ENCODE results near the gene IGSF9B.
"Not testable (repeated sequence)": the region's sequence is repeated elsewhere in the genome, so short reads cannot be mapped to it uniquely, and the experiment has no call there.

IGSF9B gene

GRCh38 chr11:134003792-134004495 lies 47.2 kb upstream of the IGSF9B start:
- ATAC-seq = no peak
- TF ChIP-seq ZNF565 (CRISPR knock-in tag; conservative IDR thresholded peaks at IDR 0.05; ENCODE audit: low read depth) (no peak), ZNF8 (CRISPR knock-in tag; IDR thresholded peaks at IDR 0.05) (no peak), OSR1 (CRISPR knock-in tag; IDR thresholded peaks at IDR 0.05) (no peak), PATZ1 (CRISPR knock-in tag; IDR thresholded peaks at IDR 0.05; ENCODE audit: borderline replicate concordance) (no peak), GLIS3 (CRISPR knock-in tag; IDR thresholded peaks at IDR 0.05) (no peak), SNAI2 (CRISPR knock-in tag; IDR thresholded peaks at IDR 0.05) (no peak), PPARA (CRISPR knock-in tag; IDR thresholded peaks at IDR 0.05; ENCODE audit: borderline replicate concordance) (no peak), TCF4 (CRISPR knock-in tag; IDR thresholded peaks at IDR 0.05; ENCODE audit: borderline replicate concordance) (no peak), ESRRG (CRISPR knock-in tag; IDR thresholded peaks at IDR 0.05) (no peak), ZC3H10 (CRISPR knock-in tag; IDR thresholded peaks at IDR 0.05) (no peak), ZFP3 (CRISPR knock-in tag; IDR thresholded peaks at IDR 0.05) (no peak)

- ATAC-seq = not testable (repeated sequence)
These were observed 46.1 kb upstream of the IGSF9B start for GRCh38 chr11:134002819-134003218.

GRCh38 chr11:134002338-134002737 lies 45.6 kb upstream of the IGSF9B start:
- not testable (repeated sequence) for ATAC-seq

- no peak for ATAC-seq
- no peak for TF ChIP-seq TOX (CRISPR knock-in tag; IDR thresholded peaks at IDR 0.05; ENCODE audit: borderline replicate concordance)
These were observed 44.8 kb upstream of the IGSF9B start for GRCh38 chr11:134001596-134001995.

GRCh38 chr11:134001088-134001487 lies 44.3 kb upstream of the IGSF9B start:
- no peak for ATAC-seq
- TF ChIP-seq ARNTL (CRISPR knock-in tag; IDR thresholded peaks at IDR 0.05; ENCODE audit: borderline replicate concordance, low read depth) = no peak
- TF ChIP-seq ESRRG (CRISPR knock-in tag; IDR thresholded peaks at IDR 0.05) = no peak
- no peak for TF ChIP-seq CREB5 (CRISPR knock-in tag; IDR thresholded peaks at IDR 0.05; ENCODE audit: low read depth)
- no peak for TF ChIP-seq ZC3H10 (CRISPR knock-in tag; IDR thresholded peaks at IDR 0.05)
- no peak for TF ChIP-seq TCF4 (CRISPR knock-in tag; IDR thresholded peaks at IDR 0.05; ENCODE audit: borderline replicate concordance)
- TF ChIP-seq PATZ1 (CRISPR knock-in tag; IDR thresholded peaks at IDR 0.05; ENCODE audit: borderline replicate concordance) = no peak
- TF ChIP-seq PPARA (CRISPR knock-in tag; IDR thresholded peaks at IDR 0.05; ENCODE audit: borderline replicate concordance) = no peak
- TF ChIP-seq POU6F1 (CRISPR knock-in tag; IDR thresholded peaks at IDR 0.05; ENCODE audit: borderline replicate concordance, low read depth) = no peak
- TF ChIP-seq CSRNP3 (CRISPR knock-in tag; IDR thresholded peaks at IDR 0.05) = no peak
